Esophagus muscularis mucosa (tissue), 3 donors: Measurements from ENCODE around the gene UNC5A.

Source experiments
- CTCF ChIP-seq, 3 experiments: fragments of 200-600 bp in 2 of 3; fragments of 450-650 bp in 1 of 3; sonication (generic) in 2 of 3; IDR thresholded peaks; one replicate each; pipeline ENCODE4 v1.5.1; 2017 to 2019; ENCODE audit warnings: antibody characterized with exemption in 3 of 3, mild to moderate bottlenecking in 2 of 3, moderate library complexity in 1 of 3
- POLR2A ChIP-seq: fragments of 450-650 bp; IDR thresholded peaks from one replicate; pipeline ENCODE4 v1.6.1; 2017; ENCODE audit warnings: antibody characterized with exemption, moderate library complexity, mild to moderate bottlenecking, low read depth

DNA sequence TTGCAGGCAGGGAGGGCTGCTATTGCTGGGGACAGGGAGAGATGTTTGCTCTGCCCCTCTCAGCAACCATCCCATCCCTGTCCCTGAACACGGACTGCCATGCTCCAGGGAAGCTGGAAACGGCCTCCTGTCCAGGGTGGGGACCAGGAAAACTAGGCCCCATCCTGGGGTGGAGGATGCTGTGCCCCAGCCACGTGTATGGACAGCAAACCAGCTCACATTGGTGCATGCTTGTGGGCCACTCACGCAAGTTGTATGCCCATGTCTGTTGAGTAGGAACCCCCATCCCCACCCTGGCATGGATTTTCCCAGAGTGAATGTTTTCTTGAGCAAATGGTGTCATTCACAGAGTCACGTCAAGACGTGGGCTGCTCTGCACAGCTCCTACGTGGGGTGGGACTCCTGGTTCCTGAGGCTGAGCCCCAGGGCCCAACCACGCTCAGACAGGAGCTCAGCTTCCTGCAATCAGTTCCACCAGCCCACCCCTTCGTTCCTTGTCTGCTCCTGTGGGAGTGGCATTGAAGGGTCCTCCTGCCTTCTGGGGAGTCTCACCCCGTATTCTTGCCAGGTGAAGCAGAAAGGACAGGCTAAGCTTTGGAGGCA lies 4.6 kb downstream of the UNC5A start:
- TF ChIP-seq CTCF (IDR thresholded peaks at IDR 0.05) (no peak), POLR2A (no peak)
